Adipose tissue (tissue), 3 donors: ENCODE results near the gene CDC37. TPM values are rescaled to one million over a fixed set of nuclear protein-coding genes. Genes with fewer than 3 reads are reported as not detected.
"Not testable (repeated sequence)": the region's sequence is repeated elsewhere in the genome, so short reads cannot be mapped to it uniquely, and the experiment has no call there.

Experiments used
- H3K27ac ChIP-seq: one replicate; pipeline ENCODE4 v1.5.1; 2013; ENCODE audit warnings: low read depth, low read length
- WGBS, 3 donors: extraction: QIAGEN DNeasy Blood & Tissue Kit; methylation state at CpG; one replicate each; pipeline ENCODE4 v1.1.7; 2013; 5-methylcytosine and 5-hydroxymethylcytosine counted together
- polyA plus RNA-seq, 3 donors: library from polyadenylated mRNA; stranded (reverse); fragments of 200-250 nt; gene quantifications; one replicate each; pipeline ENCODE4 v1.2.3, GENCODE V29; 2013
- donor health status: healthy with polysubstance abuse.
- donor health status: Bipolar disorder and iron deficiency.
- donor health status: healthy.

CDC37 gene
- polyA plus RNA-seq, 3 donors: 99.7 to 305 (median 272) TPM

- 22 to 25% (median 23%) methylated on average over 17 of the region's 17 CpGs for WGBS, 3 donors
- H3K27ac ChIP-seq: no peak overlapping the region
Measured at GRCh38 chr19:10421240-10422045, 18.1 kb upstream of the CDC37 start.

- H3K27ac ChIP-seq: no peak within 1 kb of the TSS
- 1 to 2% (median 1%) methylated on average over 76 to 104 of the region's 104 CpGs for WGBS, 3 donors
Measured at GRCh38 chr19:10420444-10421239, 17.3 kb upstream of the CDC37 start, which contains the start of gene PDE4A. PDE4A (plus strand) TSS chr19:10420538; CDS start chr19:10420765, 227 bp downstream.

- H3K27ac ChIP-seq: no peak overlapping the region
- 1% methylated on average over 57 to 60 of the region's 61 CpGs for WGBS, 3 donors
Measured at GRCh38 chr19:10419646-10420443, 16.5 kb upstream of the CDC37 start.

DNA sequence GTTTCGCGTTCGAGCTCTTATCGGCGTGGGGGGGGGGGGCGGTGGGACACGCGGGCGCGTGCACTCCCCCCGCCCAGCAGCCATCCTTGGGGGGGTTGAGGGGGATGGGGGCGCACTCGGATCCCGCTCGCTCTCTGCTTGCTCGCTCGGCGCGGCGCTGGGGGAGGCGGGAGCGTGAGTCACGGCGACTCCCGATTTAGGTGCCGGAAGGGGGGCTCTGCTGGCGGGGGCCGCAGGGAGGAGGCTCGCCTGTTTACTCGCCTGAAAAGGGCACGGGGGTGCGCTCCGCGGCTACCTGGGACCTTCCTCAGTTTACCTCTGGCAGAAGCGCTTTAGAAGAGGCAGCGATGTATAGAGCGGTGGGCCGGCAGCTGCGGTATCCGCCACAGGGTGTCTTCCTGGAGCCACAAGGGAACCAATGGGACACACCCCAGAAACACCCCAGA, 15.9 kb upstream of the CDC37 start:
- WGBS, 3 donors: 0 to 3% (median 1%) methylated on average over 16 to 39 of the region's 40 CpGs

GRCh38 chr19:10418485-10419199, 15.3 kb upstream of the CDC37 start:
- H3K27ac ChIP-seq: no peak overlapping the region
- WGBS, 3 donors: 0 to 3% (median 3%) methylated on average over 21 to 32 of the region's 32 CpGs

More for the DNA sequence above, 15.9 kb upstream of the CDC37 start:
- H3K27ac ChIP-seq: no peak overlapping the region

DNA sequence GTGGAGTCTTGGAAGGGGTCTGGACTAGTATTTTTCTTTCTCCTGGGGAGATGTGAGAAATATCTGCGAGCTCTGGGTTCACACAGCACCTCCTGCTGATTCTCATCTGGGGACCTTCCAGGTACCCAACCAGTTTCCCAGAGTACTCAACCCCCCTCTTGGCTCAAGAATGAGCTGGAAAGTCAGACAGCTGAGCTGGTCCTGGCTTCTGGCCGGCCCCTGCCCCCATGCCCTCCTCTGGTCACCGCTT, 14.8 kb upstream of the CDC37 start:
- WGBS, 3 donors: 4 to 10% (median 7%) methylated on average over 2 to 3 of the region's 3 CpGs
- no peak overlapping the region for H3K27ac ChIP-seq

DNA sequence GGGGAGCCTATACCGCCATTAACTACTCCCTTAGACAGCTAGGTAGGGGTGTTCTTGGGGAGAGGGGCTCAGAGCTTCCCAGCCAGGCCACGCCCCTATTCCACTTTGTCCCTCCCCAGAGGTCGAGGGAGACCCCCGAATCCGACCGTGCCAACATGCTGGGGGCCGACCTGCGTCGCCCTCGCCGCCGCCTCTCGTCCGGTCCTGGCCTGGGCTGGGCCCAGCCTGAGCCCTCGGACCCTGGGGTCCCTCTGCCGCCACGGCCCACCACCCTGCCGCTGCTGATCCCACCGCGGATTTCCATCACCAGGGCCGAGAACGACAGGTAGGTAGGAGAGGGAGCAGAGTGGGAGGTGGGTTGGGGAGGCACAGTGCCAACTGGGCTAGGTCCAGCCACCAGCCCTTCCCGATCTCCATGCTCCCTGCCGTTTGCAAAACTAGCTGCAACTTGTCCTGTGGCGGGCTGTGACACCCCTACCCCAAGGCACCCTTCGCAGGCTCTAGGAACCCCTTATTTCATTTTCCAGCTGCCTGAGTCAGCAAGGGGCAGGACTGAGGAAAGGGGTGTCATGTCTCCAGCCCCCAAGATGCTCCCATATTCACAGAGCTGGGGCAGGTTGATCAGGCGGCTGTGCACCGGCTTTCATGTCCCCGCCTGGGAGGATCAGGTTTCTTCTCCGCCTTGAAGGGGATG, 14.3 kb upstream of the CDC37 start:
- H3K27ac ChIP-seq: no peak overlapping the region
- 7 to 13% (median 12%) methylated on average over 21 to 30 of the region's 30 CpGs for WGBS, 3 donors

GRCh38 chr19:10416380-10417257, 13.3 kb upstream of the CDC37 start:
- WGBS, 3 donors: 3 to 4% (median 3%) methylated on average over 61 to 67 of the region's 67 CpGs
- H3K27ac ChIP-seq: no peak overlapping the region

DNA sequence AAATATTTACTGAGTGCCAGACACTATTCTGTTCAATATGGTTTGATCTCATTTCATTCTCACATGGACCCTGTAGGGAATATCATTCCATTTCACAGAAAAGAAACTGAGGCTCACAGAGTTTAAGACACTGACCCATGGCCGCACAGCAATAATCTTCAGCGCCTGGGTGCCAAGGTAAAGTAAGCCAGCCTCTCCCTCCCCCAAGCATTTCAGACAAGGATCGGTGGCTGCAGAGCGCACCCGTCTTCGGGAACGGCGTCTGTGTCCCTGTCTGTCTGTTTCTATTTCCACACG, 12.7 kb upstream of the CDC37 start:
- no peak overlapping the region for H3K27ac ChIP-seq
- 4 to 9% (median 8%) methylated on average over 9 of the region's 9 CpGs for WGBS, 3 donors

GRCh38 chr19:10412257-10412977, 9.1 kb upstream of the CDC37 start:
- 71 to 78% (median 76%) methylated on average over 13 of the region's 13 CpGs for WGBS, 3 donors
- H3K27ac ChIP-seq: no peak overlapping the region

GRCh38 chr19:10411224-10411623, 7.9 kb upstream of the CDC37 start:
- H3K27ac ChIP-seq: not testable (repeated sequence)
- WGBS, 3 donors: 66 to 82% (median 80%) methylated on average over 5 of the region's 5 CpGs

DNA sequence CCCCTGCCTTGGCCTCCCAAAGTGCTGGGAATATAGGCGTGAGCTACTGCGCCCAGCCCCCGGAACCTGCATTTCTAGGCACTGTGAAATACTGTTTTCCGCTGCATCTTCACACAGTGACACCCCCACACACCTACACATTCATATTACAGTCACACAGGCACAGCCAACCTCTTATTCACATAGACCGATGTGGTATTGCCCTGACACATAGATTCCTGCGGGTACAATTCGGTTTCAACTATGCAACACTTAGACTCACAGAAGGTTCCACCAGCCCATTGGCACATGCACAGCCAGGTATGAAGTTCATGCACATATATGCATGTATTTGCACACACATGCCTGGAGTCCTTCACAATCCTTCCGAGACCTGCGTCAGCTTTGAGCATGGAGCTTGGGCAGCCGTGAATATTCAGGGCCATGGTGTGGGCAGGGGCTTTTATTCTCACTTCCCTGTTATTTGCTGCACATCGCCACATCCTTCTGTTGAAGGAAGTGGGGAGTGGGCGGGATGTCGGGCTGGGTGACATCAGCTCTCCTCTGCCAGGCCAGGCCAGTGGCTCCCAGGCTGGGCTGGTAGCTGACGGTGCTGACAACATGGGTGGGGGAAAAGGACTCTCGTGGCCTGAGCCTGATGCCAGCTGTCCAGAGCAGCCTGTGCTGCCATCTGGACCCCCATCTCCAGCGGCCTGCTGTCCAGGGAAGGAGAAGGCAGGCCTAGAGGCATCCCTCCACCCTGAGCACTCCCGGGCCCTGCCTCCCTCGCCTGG, 5.4 kb upstream of the CDC37 start:
- WGBS, 3 donors: 52 to 66% (median 57%) methylated on average over 17 to 18 of the region's 18 CpGs
- H3K27ac ChIP-seq: no peak overlapping the region

DNA sequence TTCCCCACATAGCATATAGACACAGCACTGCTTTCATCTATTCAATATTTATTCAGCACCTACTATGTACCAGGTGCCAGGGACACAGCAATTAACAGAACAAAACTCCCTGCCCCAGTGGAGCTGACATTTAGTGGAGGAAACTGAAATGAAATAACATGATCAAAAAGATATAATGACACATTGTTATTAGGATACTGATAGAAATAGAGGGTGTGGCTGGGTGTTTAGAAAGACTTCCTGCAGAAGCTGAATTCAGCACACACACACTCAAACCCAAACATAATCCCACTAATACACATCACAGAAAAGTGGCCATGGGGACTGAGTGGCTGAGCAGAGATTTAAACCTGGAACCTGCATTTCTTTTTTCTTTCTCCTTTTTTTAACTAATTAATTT, 3.8 kb upstream of the CDC37 start:
- H3K27ac ChIP-seq: no peak overlapping the region

DNA sequence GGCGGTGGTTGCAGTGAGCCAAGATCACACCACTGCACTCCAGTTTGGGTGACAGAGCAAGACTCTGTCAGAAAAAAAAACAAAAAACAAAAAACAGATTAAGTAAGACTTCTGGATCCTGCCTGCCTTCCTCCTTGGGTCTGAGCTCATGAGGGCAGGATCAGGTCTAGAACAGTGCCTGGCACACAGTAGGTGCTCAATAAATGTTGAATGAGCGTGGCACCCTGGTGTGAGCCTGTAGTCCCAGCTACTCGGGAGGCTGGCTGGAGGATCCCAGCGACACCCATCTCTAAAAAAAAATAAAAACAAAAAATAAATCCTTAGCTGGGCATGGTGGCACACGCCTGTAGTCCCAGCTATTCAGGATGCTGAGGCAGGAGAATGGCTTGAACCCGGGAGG, 2.8 kb upstream of the CDC37 start:
- no peak overlapping the region for H3K27ac ChIP-seq
- 72 to 83% (median 75%) methylated on average over 6 of the region's 6 CpGs for WGBS, 3 donors

DNA sequence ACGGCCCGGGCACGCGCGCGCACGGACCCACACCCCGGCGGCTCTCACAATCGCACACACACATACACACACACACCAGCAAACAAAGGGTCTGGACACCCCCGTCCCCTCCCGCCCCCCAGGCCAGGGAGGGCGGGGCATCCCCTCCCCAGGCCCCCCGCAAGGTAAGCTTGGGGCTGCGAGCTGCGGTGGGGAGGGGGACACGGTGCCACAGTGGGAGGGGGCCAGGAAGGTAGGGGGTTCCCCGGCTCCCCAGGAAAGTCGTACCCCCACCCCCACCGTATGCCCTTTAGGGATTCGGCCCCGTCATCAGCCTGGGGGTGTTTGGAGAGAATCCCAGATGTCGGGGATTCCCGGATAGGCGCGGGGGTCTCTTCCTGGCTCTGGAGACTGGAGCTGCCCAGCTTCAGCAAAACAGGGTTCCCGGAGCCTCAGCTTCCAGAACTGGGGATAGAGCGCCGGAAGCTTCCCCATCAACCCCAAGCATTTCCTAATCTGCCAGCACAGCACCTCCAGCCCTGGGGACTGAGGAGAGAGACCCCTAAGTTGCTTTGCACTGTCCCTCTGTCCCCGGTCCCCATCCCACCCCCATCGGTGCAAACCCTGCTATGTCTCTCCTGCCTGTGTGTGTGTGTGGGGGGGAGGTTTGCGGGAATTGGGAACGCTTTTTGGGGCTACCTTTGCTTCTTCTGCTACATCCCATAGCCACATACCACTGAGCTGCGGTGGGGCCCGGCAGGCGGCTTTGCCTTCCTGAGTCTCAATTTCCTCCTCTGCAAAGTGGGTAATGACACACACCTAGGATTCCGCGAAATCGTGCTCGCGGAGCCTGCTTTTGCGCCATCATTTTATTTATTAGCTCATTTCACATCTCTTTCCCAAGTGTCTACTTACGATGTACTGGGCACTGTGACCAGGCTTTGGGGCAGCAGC, 1.8 kb upstream of the CDC37 start:
- H3K27ac ChIP-seq: no peak overlapping the region
- 3 to 6% (median 5%) methylated on average over 36 to 43 of the region's 43 CpGs for WGBS, 3 donors
